Measurements from ENCODE around the gene RPS6KL1.

Gene RPS6KL1

GRCh38 chr14:74860899-74861733, 61.9 kb downstream of the RPS6KL1 start:
- H3K9me3 Mint-ChIP-seq: no peaks in the 10 kb centered on the region
- TF ChIP-seq CTCF (IDR thresholded peaks at IDR 0.05; ENCODE audit: unreplicated experiment in 3 of 3): peak; percentile 75 to 89 (median 82)
- no peaks in the 10 kb centered on the region for H3K4me1 Mint-ChIP-seq
- no peaks in the 10 kb centered on the region for H3K36me3 Mint-ChIP-seq (ENCODE audit: low read depth)
- peaks cover 10% of the 10 kb centered on the region for H3K27me3 Mint-ChIP-seq (ENCODE audit: low read depth)
- H3K4me3 Mint-ChIP-seq: no peak overlapping the region
- no peak overlapping the region for H3K27ac Mint-ChIP-seq

DNA sequence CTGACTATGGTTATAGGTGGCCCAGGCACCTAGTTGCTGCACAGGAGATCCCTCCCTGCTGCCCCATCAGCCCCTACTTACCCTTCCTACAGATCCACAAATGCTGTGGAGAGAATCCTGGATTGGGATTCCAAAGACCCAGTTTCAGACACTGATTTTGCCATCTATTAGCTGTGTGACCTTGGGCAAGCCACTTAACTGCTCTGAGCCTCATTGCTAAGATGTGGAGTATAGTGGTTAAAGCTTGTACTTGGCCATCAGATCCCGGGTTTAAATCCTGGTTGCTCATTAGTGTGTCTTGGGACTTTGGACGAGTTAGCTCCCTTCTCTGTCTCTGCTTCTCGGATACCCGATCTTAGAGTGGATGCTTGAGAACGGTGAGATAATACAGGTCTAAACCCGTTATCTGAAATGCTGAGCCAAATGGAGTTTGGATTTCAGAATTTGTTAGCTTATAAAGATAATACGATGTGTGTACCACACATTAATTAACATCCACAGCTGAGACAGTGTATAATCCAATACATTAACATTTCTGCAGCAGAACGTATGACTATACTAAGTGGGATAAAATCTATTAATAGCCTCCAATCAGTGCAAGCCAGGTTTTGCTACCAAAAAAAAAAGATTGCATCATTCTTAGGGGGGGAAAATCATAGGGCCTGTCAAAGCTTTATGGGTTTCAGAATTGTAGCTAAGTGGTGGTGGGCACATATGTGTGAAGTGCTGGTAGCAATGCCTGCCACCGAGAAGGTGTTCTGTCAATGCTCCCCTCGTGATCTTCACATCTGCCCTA, 63.1 kb downstream of the RPS6KL1 start:
- Mint-ChIP-seq H3K4me3 (no peak overlapping the region), H3K4me1 (no peaks in the 10 kb centered on the region), H3K27me3 (ENCODE audit: low read depth) (peaks cover 9% of the 10 kb centered on the region), H3K27ac (no peak overlapping the region), H3K36me3 (ENCODE audit: low read depth) (no peaks in the 10 kb centered on the region), H3K9me3 (no peaks in the 10 kb centered on the region)
- no peak for TF ChIP-seq CTCF (IDR thresholded peaks at IDR 0.05; ENCODE audit: unreplicated experiment in 3 of 3)

- TF ChIP-seq CTCF (IDR thresholded peaks at IDR 0.05; ENCODE audit: unreplicated experiment in 3 of 3): no peak
- H3K4me3 Mint-ChIP-seq: no peak overlapping the region
- peaks cover 9% of the 10 kb centered on the region for H3K27me3 Mint-ChIP-seq (ENCODE audit: low read depth)
- peak overlapping the region in 1 of 3 experiments; percentile 41 for H3K27ac Mint-ChIP-seq
- H3K4me1 Mint-ChIP-seq: peaks cover 13% of the 10 kb centered on the region
- H3K9me3 Mint-ChIP-seq: no peaks in the 10 kb centered on the region
- no peaks in the 10 kb centered on the region for H3K36me3 Mint-ChIP-seq (ENCODE audit: low read depth)
These were observed 65.0 kb downstream of the RPS6KL1 start for GRCh38 chr14:74858022-74858421.

DNA sequence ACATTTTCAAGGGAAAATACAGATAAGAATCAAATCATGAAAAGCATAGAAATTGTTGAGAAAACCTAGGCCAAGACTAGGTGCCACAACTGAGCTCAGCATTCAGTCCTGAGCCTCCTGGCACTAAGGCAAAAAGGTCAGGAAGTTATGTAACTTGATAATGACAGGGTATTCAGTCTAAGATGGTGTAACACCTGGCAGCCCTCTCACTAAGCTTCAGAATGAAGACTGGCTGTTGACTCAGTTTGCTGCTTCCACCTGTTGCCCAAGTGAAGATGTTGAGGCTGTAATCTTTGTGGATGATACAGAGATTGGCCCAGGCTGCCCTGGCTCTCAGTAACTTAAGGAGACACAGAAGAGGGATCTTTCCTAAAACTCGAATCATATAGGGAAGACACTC, 66.7 kb downstream of the RPS6KL1 start:
- no peaks in the 10 kb centered on the region for H3K36me3 Mint-ChIP-seq (ENCODE audit: low read depth)
- H3K4me3 Mint-ChIP-seq: no peak overlapping the region
- TF ChIP-seq CTCF (IDR thresholded peaks at IDR 0.05; ENCODE audit: unreplicated experiment in 3 of 3): no peak

DNA sequence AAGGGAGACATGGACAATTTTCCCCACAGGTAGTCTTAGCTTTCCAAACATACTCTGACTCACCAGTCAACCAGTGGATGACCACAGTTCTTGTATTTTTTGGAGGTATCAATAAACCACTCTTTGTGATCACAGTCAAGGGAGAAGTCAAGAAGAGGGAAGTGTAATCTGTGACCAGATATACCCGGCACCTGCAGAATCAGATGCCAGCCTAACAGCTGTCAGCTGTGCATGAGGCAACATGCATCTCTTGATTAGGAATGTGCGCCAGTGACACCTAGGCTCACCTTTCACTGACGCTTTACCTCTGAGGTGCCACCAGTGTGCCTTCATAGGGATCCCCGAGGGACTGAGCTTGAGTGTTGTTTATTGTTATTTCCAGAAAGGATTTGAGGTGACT, 67.1 kb downstream of the RPS6KL1 start:
- H3K27ac Mint-ChIP-seq: no peak overlapping the region
- H3K36me3 Mint-ChIP-seq (ENCODE audit: low read depth): no peaks in the 10 kb centered on the region
- H3K9me3 Mint-ChIP-seq: no peaks in the 10 kb centered on the region
- H3K4me1 Mint-ChIP-seq: peaks cover 18% of the 10 kb centered on the region
- peaks cover 4% of the 10 kb centered on the region for H3K27me3 Mint-ChIP-seq (ENCODE audit: low read depth)
- TF ChIP-seq CTCF (IDR thresholded peaks at IDR 0.05; ENCODE audit: unreplicated experiment in 3 of 3): no peak
- no peak overlapping the region for H3K4me3 Mint-ChIP-seq

More for the DNA sequence above, 66.7 kb downstream of the RPS6KL1 start:
- H3K4me1 Mint-ChIP-seq: peaks cover 18% of the 10 kb centered on the region
- peaks cover 4% of the 10 kb centered on the region for H3K27me3 Mint-ChIP-seq (ENCODE audit: low read depth)
- no peaks in the 10 kb centered on the region for H3K9me3 Mint-ChIP-seq
- H3K27ac Mint-ChIP-seq: no peak overlapping the region
